ENCODE measurements around the gene AGBL5. TPM values are rescaled to one million over a fixed set of nuclear protein-coding genes. Genes with fewer than 3 reads are reported as not detected.

AGBL5 gene
- 10 to 100 TPM; 56.9 to 76.1 TPM for total RNA-seq
- 72.2 TPM for polyA plus RNA-seq (2013, experiment 1 of 2)
- 70.4 TPM for polyA plus RNA-seq (2013, experiment 2 of 2)
- long read RNA-seq, experiment 1, transcript AGBL5-201 (11 exons, 2,382 nt) = major isoform, 10 of 39 reads
- long read RNA-seq, experiment 1, partial matches to known transcripts = 20 of 39 reads
- long read RNA-seq, experiment 1, other reads (novel, unspliced or antisense) = 8 of 39 reads
- long read RNA-seq, experiment 2, transcript AGBL5-209 (16 exons, 3,261 nt) = minor isoform, 9 of 135 reads
- long read RNA-seq, experiment 2, transcript AGBL5-201 (11 exons, 2,382 nt) = major isoform, 73 of 135 reads
- long read RNA-seq, experiment 2, transcript AGBL5-202 (15 exons, 3,177 nt) = minor isoform, 21 of 135 reads
- long read RNA-seq, experiment 2, partial matches to known transcripts = 20 of 135 reads
- long read RNA-seq, experiment 2, other reads (novel, unspliced or antisense) = 9 of 135 reads
- long read RNA-seq, experiment 3, transcript AGBL5-201 (11 exons, 2,382 nt) = major isoform, 76 of 154 reads
- long read RNA-seq, experiment 3, transcript AGBL5-202 (15 exons, 3,177 nt) = minor isoform, 17 of 154 reads
- long read RNA-seq, experiment 3, partial matches to known transcripts = 36 of 154 reads
- long read RNA-seq, experiment 3, other reads (novel, unspliced or antisense) = 19 of 154 reads
- long read RNA-seq, experiment 4, transcript AGBL5-201 (11 exons, 2,382 nt) = major isoform, 25 of 33 reads
- long read RNA-seq, experiment 4, partial matches to known transcripts = 5 of 33 reads
- long read RNA-seq, experiment 4, other reads (novel, unspliced or antisense) = 1 of 33 reads

- peak within 1 kb of the TSS; percentile 91 for H3K27ac ChIP-seq (ENCODE audit: low read depth, low read length)
- peaks cover 11% of the 10 kb centered on the region for H3K4me1 ChIP-seq (ENCODE audit: control insufficient read depth, insufficient read depth, low read length)
- Mint-ChIP-seq H3K4me1 (peaks cover 24% of the 10 kb centered on the region), H3K36me3 (ENCODE audit: low read depth) (peaks cover 29% of the 10 kb centered on the region), H3K4me3 (peak within 1 kb of the TSS; percentile 90), H3K27me3 (ENCODE audit: insufficient read depth) (no peaks in the 10 kb centered on the region), H3K27ac (peak within 1 kb of the TSS; percentile 96), H3K9me3 (peaks cover 2% of the 10 kb centered on the region)
- peaks cover 24% of the 10 kb centered on the region for H3K36me3 ChIP-seq (ENCODE audit: control insufficient read depth, insufficient read depth, low read length)
- H3K9ac ChIP-seq (ENCODE audit: extremely low read depth, low read length, poor library complexity, severe bottlenecking) = peak within 1 kb of the TSS; percentile 71
- DNase-seq = peak; percentile 98
- 0 to 1% methylated on average over 40 to 67 of the region's 67 CpGs for whole genome bisulfite sequencing, 2 experiments (ENCODE audit: insufficient coverage in 1 of 2, insufficient read length in 1 of 2)
- H3K4me3 ChIP-seq (ENCODE audit: low read length) = peak within 1 kb of the TSS; percentile 96
- no peaks in the 10 kb centered on the region for H3K9me3 ChIP-seq (ENCODE audit: control insufficient read depth, low read length)
- no peaks in the 10 kb centered on the region for H3K27me3 ChIP-seq (ENCODE audit: control insufficient read depth, insufficient read depth, low read length, poor library complexity, severe bottlenecking)
- TF ChIP-seq CTCF (conservative IDR thresholded peaks at IDR 0.05) = no peak
These were observed at the start of gene AGBL5 for GRCh38 chr2:27050996-27051901. AGBL5 (plus strand) TSS chr2:27051668; CDS start chr2:27052959, 1,291 bp downstream.

GRCh38 chr2:27001950-27002349 lies 49.5 kb upstream of the AGBL5 start:
- no peak for DNase-seq
- TF ChIP-seq CTCF (conservative IDR thresholded peaks at IDR 0.05) = no peak
- no peaks in the 10 kb centered on the region for H3K9me3 ChIP-seq (ENCODE audit: control insufficient read depth, low read length)
- 53 to 71% methylated on average over 2 to 4 of the region's 5 CpGs for WGBS, 2 experiments (ENCODE audit: insufficient coverage in 1 of 2, insufficient read length in 1 of 2)
- no peak overlapping the region for H3K9ac ChIP-seq (ENCODE audit: extremely low read depth, low read length, poor library complexity, severe bottlenecking)
- no peaks in the 10 kb centered on the region for H3K9me3 Mint-ChIP-seq
- H3K27ac ChIP-seq (ENCODE audit: low read depth, low read length) = no peak overlapping the region
- no peak overlapping the region for H3K27ac Mint-ChIP-seq
- H3K36me3 ChIP-seq (ENCODE audit: control insufficient read depth, insufficient read depth, low read length) = no peaks in the 10 kb centered on the region
- no peak overlapping the region for H3K4me3 ChIP-seq (ENCODE audit: low read length)
- H3K4me1 ChIP-seq (ENCODE audit: control insufficient read depth, insufficient read depth, low read length) = no peaks in the 10 kb centered on the region
- H3K4me1 Mint-ChIP-seq = peaks cover 5% of the 10 kb centered on the region
- no peak overlapping the region for H3K4me3 Mint-ChIP-seq
- H3K27me3 Mint-ChIP-seq (ENCODE audit: insufficient read depth) = peaks cover 7% of the 10 kb centered on the region
- H3K27me3 ChIP-seq (ENCODE audit: control insufficient read depth, insufficient read depth, low read length, poor library complexity, severe bottlenecking) = no peaks in the 10 kb centered on the region
- H3K36me3 Mint-ChIP-seq (ENCODE audit: low read depth) = no peaks in the 10 kb centered on the region

GRCh38 chr2:27003007-27003406 lies 48.5 kb upstream of the AGBL5 start:
- Histone ChIP-seq H3K9me3 (ENCODE audit: control insufficient read depth, low read length) (no peaks in the 10 kb centered on the region), H3K9ac (ENCODE audit: extremely low read depth, low read length, poor library complexity, severe bottlenecking) (no peak overlapping the region), H3K27ac (ENCODE audit: low read depth, low read length) (no peak overlapping the region), H3K4me1 (ENCODE audit: control insufficient read depth, insufficient read depth, low read length) (no peaks in the 10 kb centered on the region), H3K36me3 (ENCODE audit: control insufficient read depth, insufficient read depth, low read length) (no peaks in the 10 kb centered on the region), H3K4me3 (ENCODE audit: low read length) (no peak overlapping the region), H3K27me3 (ENCODE audit: control insufficient read depth, insufficient read depth, low read length, poor library complexity, severe bottlenecking) (no peaks in the 10 kb centered on the region)
- Mint-ChIP-seq H3K4me3 (no peak overlapping the region), H3K36me3 (ENCODE audit: low read depth) (no peaks in the 10 kb centered on the region), H3K9me3 (no peaks in the 10 kb centered on the region), H3K27me3 (ENCODE audit: insufficient read depth) (peaks cover 5% of the 10 kb centered on the region), H3K27ac (no peak overlapping the region), H3K4me1 (peaks cover 10% of the 10 kb centered on the region)
- WGBS, 2 experiments (ENCODE audit: insufficient coverage in 1 of 2, insufficient read length in 1 of 2) = 93 to 100% methylated on average over 1 to 4 of the region's 4 CpGs
- no peak for TF ChIP-seq CTCF (conservative IDR thresholded peaks at IDR 0.05)
- DNase-seq = no peak

Data from endodermal cell (in vitro differentiated cells).